K562 (cell line): ENCODE results near the gene LCNL1. TPM values are rescaled to one million over a fixed set of nuclear protein-coding genes. Genes with fewer than 3 reads are reported as not detected.
A peak's percentile ranks its signal among the peaks of the same experiment; 100 is the strongest.

Source experiments
- ATAC-seq: fragments of 200-7000 bp; cut with Tn5 transposase; 3 replicates; pipeline ENCODE4 v1.9.1; 2020; ENCODE audit warnings: moderate library complexity
- BruUV-seq: library from RNA; stranded (reverse); fragments of 400-500 nt; replicated peaks from 2 replicates; lab custom pipeline; 2021; lab: Mats Ljungman, UMichigan
- CTCF ChIA-PET: fragments of 300-600 bp; formaldehyde crosslinking; extraction: SDS; loops from one replicate; lab custom pipeline; 2021; ENCODE audit warnings: low intra/inter-chr PET ratio; lab: Yijun Ruan, JAX
- POLR2A ChIA-PET: fragments of 300-600, 350-650 bp; sonication (Branson Sonifier 250); formaldehyde crosslinking; extraction: SDS; loops from one replicate; lab custom pipeline; 2021; ENCODE audit warnings: antibody characterized with exemption, inconsistent platforms; lab: Yijun Ruan, JAX
- DNase-seq, 4 experiments: peaks; one replicate each; pipeline versions ENCODE4 v3.0.0 to v3.0.0-alpha.2; 2011 to 2018; ENCODE audit warnings: low spot score in 3 of 4, mixed read lengths in 3 of 4; ENCODE audit errors: extremely low read depth in 1 of 4
- FAIRE-seq: peaks from 2 replicates; lab custom pipeline; 2011; peaks lifted over from hg19 to GRCh38; lab: Jason Lieb, UNC
- H2AFZ ChIP-seq: 2 replicates; pipeline ENCODE4 v1.6.0; 2011; ENCODE audit warnings: low read depth, low read length, control low read depth, inconsistent platforms
- H3K27ac ChIP-seq: fragments of 200-600 bp; 3 replicates; pipeline ENCODE4 v1.8.0; 2011; ENCODE audit warnings: low read depth, mild to moderate bottlenecking, control low read depth, inconsistent platforms, low read length, moderate library complexity, mixed read lengths; ENCODE audit errors: extremely low read depth
- H3K27me3 ChIP-seq, 2 experiments: fragments of 300-600 bp in 1 of 2; 2 replicates in 1 of 2; 3 replicates in 1 of 2; pipeline versions ENCODE4 v1.6.0 to v1.8.0; 2011; ENCODE audit warnings: inconsistent platforms in 2 of 2, low read length in 2 of 2, mild to moderate bottlenecking in 1 of 2, mixed read lengths in 1 of 2, moderate library complexity in 1 of 2; ENCODE audit not compliant: control insufficient read depth in 2 of 2, insufficient read depth in 2 of 2
- H3K36me3 ChIP-seq: fragments of 300-600 bp; 3 replicates; pipeline ENCODE4 v1.8.0; 2011; ENCODE audit warnings: mild to moderate bottlenecking, low read length, inconsistent platforms; ENCODE audit not compliant: control insufficient read depth, insufficient read depth
- H3K4me1 ChIP-seq, 2 experiments: fragments of 200-600 bp in 1 of 2; replicated peaks in 1 of 2; 2 replicates in 1 of 2; 3 replicates in 1 of 2; pipeline versions ENCODE4 v1.5.1 to v1.8.0; 2011; ENCODE audit warnings: inconsistent platforms in 2 of 2, low read length in 2 of 2, mild to moderate bottlenecking in 1 of 2, mixed read lengths in 1 of 2, moderate library complexity in 1 of 2; ENCODE audit not compliant: control insufficient read depth in 2 of 2, insufficient read depth in 2 of 2
- H3K4me2 ChIP-seq: 2 replicates; pipeline ENCODE4 v1.6.1; 2011; ENCODE audit warnings: low read length, control low read depth, inconsistent platforms, mixed read lengths; ENCODE audit not compliant: insufficient read depth
- H3K4me3 ChIP-seq: fragments of 200-600 bp; sonication (generic), shearing (Covaris generic); 2 replicates; pipeline ENCODE4 v1.5.1; 2016; ENCODE audit warnings: control low read depth, inconsistent platforms
- H3K79me2 ChIP-seq: fragments of 200-600 bp; 3 replicates; pipeline ENCODE4 v1.8.0; 2011; ENCODE audit warnings: low read length, inconsistent platforms; ENCODE audit not compliant: control insufficient read depth, insufficient read depth
- H3K9ac ChIP-seq, 2 experiments: 2 replicates each; pipeline versions ENCODE4 v1.6.0 to v1.6.1; 2011; ENCODE audit warnings: low read depth in 2 of 2, low read length in 2 of 2, control low read depth in 1 of 2, inconsistent platforms in 1 of 2, mild to moderate bottlenecking in 1 of 2, mixed read lengths in 1 of 2; ENCODE audit not compliant: insufficient read depth in 1 of 2
- H3K9me1 ChIP-seq: one replicate; pipeline ENCODE4 v1.6.0; 2011; ENCODE audit warnings: inconsistent platforms, mild to moderate bottlenecking, low read length, moderate library complexity; ENCODE audit not compliant: control insufficient read depth, insufficient read depth
- H3K9me3 ChIP-seq: replicated peaks from 2 replicates; pipeline ENCODE4 v1.5.1; 2011; ENCODE audit warnings: low read depth, low read length, inconsistent platforms; ENCODE audit not compliant: control insufficient read depth, insufficient read depth
- H4K20me1 ChIP-seq: replicated peaks from 2 replicates; pipeline ENCODE4 v1.6.1; 2011; ENCODE audit warnings: low read length, inconsistent platforms, mixed read lengths; ENCODE audit not compliant: control insufficient read depth, insufficient read depth
- CAMTA2 ChIP-seq: fragments of 250-450 bp; sonication (Bioruptor Pico); conservative IDR thresholded peaks from 2 replicates; pipeline ENCODE4 v1.5.1; 2022
- DDX20 ChIP-seq: fragments of 450-650 bp; IDR thresholded peaks from 2 replicates; pipeline ENCODE4 v1.6.1; 2016; ENCODE audit warnings: missing genetic modification characterization, low read depth, mild to moderate bottlenecking, missing compliant biosample characterization, moderate library complexity
- FOXA1 ChIP-seq: fragments of 450-650 bp; IDR thresholded peaks from 2 replicates; pipeline ENCODE4 v1.6.1; 2016; ENCODE audit warnings: mild to moderate bottlenecking, borderline replicate concordance
- ILF3 ChIP-seq: fragments of 450-650 bp; IDR thresholded peaks from 2 replicates; pipeline ENCODE4 v1.6.1; 2018; ENCODE audit warnings: antibody characterized with exemption, mild to moderate bottlenecking, moderate library complexity, borderline replicate concordance
- MYC ChIP-seq, 2 experiments: fragments of 250-450 bp in 1 of 2; sonication (Bioruptor Pico) in 1 of 2; IDR thresholded peaks; 2 replicates each; pipeline versions ENCODE4 v1.5.1 to v1.6.1; 2012 to 2021; ENCODE audit warnings: low read depth in 2 of 2, borderline replicate concordance in 1 of 2, improper control_type of control experiment in 1 of 2, low read length in 1 of 2, mild to moderate bottlenecking in 1 of 2, moderate library complexity in 1 of 2
- NFE2L1 ChIP-seq: fragments of 450-650 bp; IDR thresholded peaks from 2 replicates; pipeline ENCODE4 v1.6.1; 2016; ENCODE audit warnings: missing genetic modification characterization, low read depth, mild to moderate bottlenecking, missing compliant biosample characterization, moderate library complexity, borderline replicate concordance
- RBFOX2 ChIP-seq: fragments of 200-400 bp; formaldehyde crosslinking; IDR thresholded peaks from 2 replicates; pipeline ENCODE4 v1.6.1; 2017; ENCODE audit warnings: low read depth, mild to moderate bottlenecking, low read length, moderate library complexity
- RFX5 ChIP-seq: IDR thresholded peaks from 2 replicates; pipeline ENCODE4 v1.6.1; 2011; ENCODE audit warnings: low read depth, mild to moderate bottlenecking, improper control_type of control experiment, low read length
- ZNF668 ChIP-seq: fragments of 250-450 bp; sonication (Bioruptor Pico); IDR thresholded peaks from 2 replicates; pipeline ENCODE4 v1.8.0; 2022; ENCODE audit warnings: mild to moderate bottlenecking, inconsistent platforms
- WGBS: fragments of 100-300 bp; shearing (Covaris generic); methylation state at CpG from one replicate; pipeline ENCODE4 v1.1.6; 2016; ENCODE audit warnings: low coverage, mixed read lengths; ENCODE audit not compliant: insufficient coverage; ENCODE audit errors: missing lambda C conversion rate; 5-methylcytosine and 5-hydroxymethylcytosine counted together
- in situ Hi-C: fragments of 300-500 bp; cut with MboI; formaldehyde crosslinking; loops from 4 replicates; pipeline ENCODE4 v1.15.0; 2018; ENCODE audit warnings: inconsistent platforms, mixed read lengths
- intact Hi-C: fragments of 100-400 bp; cut with micrococcal nuclease; formaldehyde crosslinking; loops from 2 replicates; pipeline ENCODE4 v1.14.2; 2022
- polyA plus RNA-seq, 8 experiments: library from polyadenylated mRNA; depleted of rRNA in 4 of 8; stranded (reverse) in 5 of 8; unstranded in 3 of 8; fragments of >200 nt; fragmentation: Nextera tagmentation in 2 of 8; fragmentation: Illumina TruSeq in 1 of 8; extraction: Ambion mirVana in 2 of 8; extraction: Trizol in 1 of 8; gene quantifications; 2 replicates each; pipeline versions ENCODE4 v1.2.1 to v1.2.3, GENCODE V29; 2011 to 2014; ENCODE audit warnings: inconsistent platforms in 1 of 8, missing spikeins in 1 of 8
- total RNA-seq, 7 experiments: library from RNA; depleted of rRNA in 6 of 7; stranded (reverse); fragments of >200 nt in 6 of 7; fragmentation: Illumina TruSeq in 2 of 7; extraction: Trizol in 2 of 7; gene quantifications; 2 replicates each; pipeline versions ENCODE4 v1.2.1 to v1.2.3, GENCODE V29; 2011 to 2021; ENCODE audit warnings: low replicate concordance in 1 of 7
- TF ChIP-seq, protein P1 (sequence below): fragments of 250-450 bp; sonication (Bioruptor Pico); IDR thresholded peaks from 2 replicates; pipeline ENCODE4 v1.8.0; 2022; ENCODE audit warnings: moderate library complexity, mild to moderate bottlenecking, inconsistent platforms
- TF ChIP-seq, protein P2 (sequence below), 2 experiments: fragments of 450-650 bp; formaldehyde crosslinking in 1 of 2; IDR thresholded peaks; 2 replicates each; pipeline versions ENCODE4 v1.4.0 to v1.6.1; 2014 to 2020; ENCODE audit warnings: mild to moderate bottlenecking in 2 of 2, borderline replicate concordance in 1 of 2, low read depth in 1 of 2

The LCNL1 gene
- total and polyA plus RNA-seq, 9 of the 15 experiments (the other 6 are each of a cell fraction or from before 2014, with no cell fraction given): 0.04 to 0.16 (median 0.04) TPM; not detected in 4

DNA sequence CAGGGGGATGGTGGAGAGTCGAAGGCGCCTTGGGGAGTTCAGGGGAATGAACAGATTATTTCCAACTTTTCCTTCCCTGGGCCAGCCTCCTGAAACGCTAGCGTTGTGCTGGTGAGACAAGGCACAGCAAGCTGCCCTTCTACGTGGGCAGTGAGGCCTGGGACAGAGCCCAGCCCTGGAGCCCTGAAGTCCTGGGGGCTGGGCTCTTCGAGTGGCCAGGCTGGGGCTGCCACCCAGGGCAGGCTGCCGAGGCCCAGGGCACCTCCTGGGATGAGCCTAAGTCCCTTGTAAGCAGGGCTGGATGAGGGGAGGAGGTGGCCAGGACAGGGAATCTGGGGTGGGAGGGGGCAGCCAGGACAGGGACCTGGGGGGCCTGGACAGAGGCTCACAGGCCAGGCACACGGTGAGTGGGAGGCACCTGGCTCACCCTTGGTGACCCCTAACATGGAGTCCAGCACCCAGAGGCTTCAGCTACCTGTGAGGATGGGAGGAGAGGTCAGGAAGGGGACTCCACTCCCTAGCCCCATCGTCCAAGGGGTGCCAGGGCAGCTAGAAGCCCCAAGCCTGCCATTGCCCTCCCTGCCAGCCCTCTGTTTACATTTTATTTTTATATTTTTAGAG lies 32.0 kb upstream of the LCNL1 start:
- DNase-seq: no peak
- no peaks in the 10 kb centered on the region for H3K36me3 ChIP-seq
- 25% methylated on average over 7 of the region's 9 CpGs for WGBS
- peak; percentile 44 for FAIRE-seq
- in situ Hi-C loops (no loop called here), intact Hi-C loops (no loop called here)
- 0 out of 2 replicates have a peak, but pooled peaks cover 4% of the 10 kb centered on the region for H4K20me1 ChIP-seq
- peak overlapping the region; percentile 74 for H3K4me2 ChIP-seq
- POLR2A ChIA-PET: interaction anchor here (0.6 to 1.0 kb wide), 2 partner anchors 14 to 143 kb away, joined by 3 to 4 read pairs; partner anchors contain the start of gene RABL6
- H3K27ac ChIP-seq: no peak overlapping the region
- H3K9ac ChIP-seq: peak overlapping the region; percentile 68 to 92; a peak in 3 of 4 replicates
- H2AFZ ChIP-seq: peak overlapping the region; percentile 78
- peaks cover 6 to 82% of the 10 kb centered on the region in 2 experiments for H3K4me1 ChIP-seq
- no peaks in the 10 kb centered on the region for H3K79me2 ChIP-seq
- BruUV-seq: no TSS peak
- H3K9me1 ChIP-seq: peaks cover 2% of the 10 kb centered on the region
- H3K27me3 ChIP-seq: peaks cover 2 to 6% of the 10 kb centered on the region in 2 experiments; a peak in 3 of 5 replicates
- H3K9me3 ChIP-seq: no peaks in the 10 kb centered on the region
- H3K4me3 ChIP-seq: peak overlapping the region; percentile 51
- no peak for ATAC-seq
- CTCF ChIA-PET: no interaction called here
- TF ChIP-seq DDX20 (no peak), NFE2L1 (tag) (no peak), RBFOX2 (no peak), RFX5 (no peak), MYC (IDR thresholded peaks at IDR 0.05; ENCODE audit: low read depth, low read length) (no peak), MYC (CRISPR knock-in tag; IDR thresholded peaks at IDR 0.05; ENCODE audit: borderline replicate concordance, low read depth) (no peak), ILF3 (no peak), CAMTA2 (CRISPR knock-in tag) (no peak), FOXA1 (no peak), ZNF668 (CRISPR knock-in tag) (no peak)
- TF ChIP-seq, protein P1, sequence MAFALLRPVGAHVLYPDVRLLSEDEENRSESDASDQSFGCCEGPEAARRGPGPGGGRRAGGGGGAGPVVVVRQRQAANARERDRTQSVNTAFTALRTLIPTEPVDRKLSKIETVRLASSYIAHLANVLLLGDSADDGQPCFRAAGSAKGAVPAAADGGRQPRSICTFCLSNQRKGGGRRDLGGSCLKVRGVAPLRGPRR (CRISPR knock-in tag): no peak
- TF ChIP-seq, protein P2, sequence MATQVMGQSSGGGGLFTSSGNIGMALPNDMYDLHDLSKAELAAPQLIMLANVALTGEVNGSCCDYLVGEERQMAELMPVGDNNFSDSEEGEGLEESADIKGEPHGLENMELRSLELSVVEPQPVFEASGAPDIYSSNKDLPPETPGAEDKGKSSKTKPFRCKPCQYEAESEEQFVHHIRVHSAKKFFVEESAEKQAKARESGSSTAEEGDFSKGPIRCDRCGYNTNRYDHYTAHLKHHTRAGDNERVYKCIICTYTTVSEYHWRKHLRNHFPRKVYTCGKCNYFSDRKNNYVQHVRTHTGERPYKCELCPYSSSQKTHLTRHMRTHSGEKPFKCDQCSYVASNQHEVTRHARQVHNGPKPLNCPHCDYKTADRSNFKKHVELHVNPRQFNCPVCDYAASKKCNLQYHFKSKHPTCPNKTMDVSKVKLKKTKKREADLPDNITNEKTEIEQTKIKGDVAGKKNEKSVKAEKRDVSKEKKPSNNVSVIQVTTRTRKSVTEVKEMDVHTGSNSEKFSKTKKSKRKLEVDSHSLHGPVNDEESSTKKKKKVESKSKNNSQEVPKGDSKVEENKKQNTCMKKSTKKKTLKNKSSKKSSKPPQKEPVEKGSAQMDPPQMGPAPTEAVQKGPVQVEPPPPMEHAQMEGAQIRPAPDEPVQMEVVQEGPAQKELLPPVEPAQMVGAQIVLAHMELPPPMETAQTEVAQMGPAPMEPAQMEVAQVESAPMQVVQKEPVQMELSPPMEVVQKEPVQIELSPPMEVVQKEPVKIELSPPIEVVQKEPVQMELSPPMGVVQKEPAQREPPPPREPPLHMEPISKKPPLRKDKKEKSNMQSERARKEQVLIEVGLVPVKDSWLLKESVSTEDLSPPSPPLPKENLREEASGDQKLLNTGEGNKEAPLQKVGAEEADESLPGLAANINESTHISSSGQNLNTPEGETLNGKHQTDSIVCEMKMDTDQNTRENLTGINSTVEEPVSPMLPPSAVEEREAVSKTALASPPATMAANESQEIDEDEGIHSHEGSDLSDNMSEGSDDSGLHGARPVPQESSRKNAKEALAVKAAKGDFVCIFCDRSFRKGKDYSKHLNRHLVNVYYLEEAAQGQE (IDR thresholded peaks at IDR 0.05; ENCODE audit: borderline replicate concordance): no peak
- TF ChIP-seq, protein P2 (CRISPR knock-in tag; IDR thresholded peaks at IDR 0.05; ENCODE audit: low read depth): no peak
